NAMALWA (cell line): ENCODE results near the gene MYO16.

Source experiments
- DNase-seq: peaks from one replicate; pipeline ENCODE4 v3.0.0-alpha.2; 2015; ENCODE audit warnings: low spot score

Gene MYO16

DNA sequence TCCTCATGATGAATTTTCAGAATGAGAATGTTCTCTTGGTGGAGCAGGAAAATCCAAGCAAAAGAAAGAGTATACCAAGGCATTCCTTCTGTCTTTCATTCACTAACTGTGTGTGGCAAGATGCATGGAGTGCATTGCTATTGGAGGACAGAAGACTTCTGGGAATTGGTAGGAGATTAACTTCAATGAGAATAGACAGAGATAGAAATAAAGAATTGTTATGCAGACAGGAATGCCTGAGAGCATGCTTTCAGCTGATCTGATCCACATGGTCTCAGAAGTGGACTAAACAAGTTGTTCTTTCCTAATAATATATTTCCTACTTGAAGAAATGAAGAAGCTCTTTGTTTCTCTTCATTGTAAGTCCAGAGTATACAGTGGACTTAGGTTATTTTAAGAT is 303.6 kb downstream of the MYO16 start:
- DNase-seq: no peak

DNA sequence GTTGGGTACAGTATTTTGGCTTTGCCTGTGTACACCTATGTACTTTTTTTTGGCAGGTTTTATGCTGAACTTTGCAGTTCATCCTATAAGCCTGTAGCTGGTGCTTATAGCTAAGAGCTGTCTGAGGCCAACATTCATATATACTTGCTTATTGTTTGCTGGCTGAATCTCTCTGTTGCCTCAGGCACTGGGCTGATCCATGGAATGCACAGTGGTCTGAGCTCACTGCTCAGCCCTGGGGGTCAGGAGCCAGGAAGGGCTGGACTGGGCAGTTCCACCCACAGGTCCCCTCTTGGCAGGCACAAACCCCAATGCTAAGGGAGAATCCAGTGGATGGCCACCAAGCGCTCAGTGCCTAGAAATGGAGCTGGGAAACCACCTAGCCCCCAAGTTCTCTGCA is 308.7 kb downstream of the MYO16 start:
- DNase-seq: no peak

DNA sequence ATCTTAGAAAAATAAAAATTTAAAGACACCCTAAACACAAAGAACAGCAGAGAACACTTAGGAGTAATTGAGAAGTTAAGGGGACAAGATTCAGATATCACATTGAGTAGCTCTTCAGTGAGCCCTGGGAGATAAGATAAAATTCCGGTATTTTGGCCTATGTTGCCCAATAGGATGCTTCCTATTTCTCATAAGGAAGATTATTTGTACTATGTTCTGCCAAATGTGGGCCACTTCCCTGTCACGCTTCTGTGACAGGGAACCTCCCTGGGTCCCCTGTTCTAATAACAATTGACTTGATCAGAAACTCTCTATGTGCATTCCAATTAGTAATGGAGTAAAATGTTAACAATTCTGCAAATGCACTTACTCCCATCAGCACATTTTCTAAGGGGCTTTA is 310.7 kb downstream of the MYO16 start:
- DNase-seq: no peak

DNA sequence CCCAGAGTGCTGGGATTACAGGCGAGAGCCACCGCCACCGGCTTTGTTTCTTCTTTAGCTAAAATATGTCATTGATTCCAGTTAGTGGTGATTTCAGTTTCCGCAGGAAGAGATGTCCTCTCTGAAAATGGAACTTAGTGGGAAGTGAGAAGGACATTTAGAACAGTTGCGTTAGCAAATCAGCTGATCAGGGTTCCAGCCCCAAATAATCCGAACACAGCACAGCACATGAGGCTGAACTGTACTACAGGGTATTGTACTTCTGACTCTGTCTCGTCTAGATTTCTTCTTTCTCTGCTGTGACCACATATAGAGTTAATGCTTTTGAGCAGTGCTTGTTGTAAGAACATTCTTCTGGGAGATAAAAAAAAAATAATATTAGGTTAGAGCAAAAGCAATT is 314.4 kb downstream of the MYO16 start:
- no peak for DNase-seq

GRCh38 chr13:108944760-108945159 is 315.3 kb downstream of the MYO16 start:
- DNase-seq: no peak

DNA sequence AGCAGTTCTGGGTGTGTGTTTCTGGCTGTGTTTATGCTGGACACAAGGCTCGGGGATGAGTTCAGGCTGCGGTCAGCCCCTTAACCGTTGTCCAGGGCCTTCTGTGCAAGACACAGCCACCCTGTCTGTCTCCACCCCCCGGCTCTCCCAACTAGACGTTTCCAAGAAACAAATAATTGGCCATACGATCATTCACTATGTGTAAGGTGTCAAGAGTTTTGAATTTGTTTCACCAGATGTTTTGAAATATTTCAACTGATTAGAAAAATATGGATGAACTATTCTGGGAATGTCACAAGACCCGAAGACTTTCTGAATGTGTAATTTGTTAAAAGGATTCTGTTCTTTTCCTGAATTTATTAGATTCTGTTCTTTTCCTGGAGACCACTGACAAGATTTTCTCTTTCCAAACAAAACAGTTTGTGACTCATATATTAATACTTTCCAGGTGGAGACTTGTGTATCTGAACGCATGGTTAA is 318.2 kb downstream of the MYO16 start:
- DNase-seq: no peak

- DNase-seq: no peak
These were observed 318.9 kb downstream of the MYO16 start for GRCh38 chr13:108948251-108948671.

DNA sequence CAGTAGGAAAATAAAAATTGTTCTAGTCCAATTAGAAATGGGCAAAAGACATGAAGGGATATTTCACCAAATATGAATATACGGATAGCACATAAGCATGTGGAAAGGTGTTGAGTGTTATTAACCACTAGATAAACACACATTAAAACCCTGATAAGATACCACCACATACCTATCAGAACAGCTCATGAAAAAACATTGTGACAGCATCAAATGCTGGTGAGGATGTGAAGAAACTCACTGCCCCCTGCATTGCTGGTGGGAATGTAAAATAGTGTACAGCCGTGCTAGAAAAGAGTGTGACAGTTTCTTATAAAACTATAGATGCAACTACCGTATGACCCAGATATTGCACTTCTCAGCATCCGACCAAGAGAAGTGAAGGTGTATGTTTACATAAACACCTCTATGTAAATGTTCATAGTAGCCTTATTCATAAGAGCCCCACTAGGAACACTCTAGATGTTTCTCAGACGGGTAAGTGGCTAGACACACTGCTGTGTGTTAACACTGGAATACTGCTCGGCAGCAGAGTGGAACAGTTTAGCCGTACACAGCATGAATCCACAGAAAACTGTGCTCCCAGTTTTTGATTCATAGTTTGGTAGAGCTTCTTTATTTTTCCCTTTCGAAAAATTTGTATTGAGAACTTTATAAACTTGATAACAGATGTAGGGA is 321.1 kb downstream of the MYO16 start:
- no peak for DNase-seq

DNA sequence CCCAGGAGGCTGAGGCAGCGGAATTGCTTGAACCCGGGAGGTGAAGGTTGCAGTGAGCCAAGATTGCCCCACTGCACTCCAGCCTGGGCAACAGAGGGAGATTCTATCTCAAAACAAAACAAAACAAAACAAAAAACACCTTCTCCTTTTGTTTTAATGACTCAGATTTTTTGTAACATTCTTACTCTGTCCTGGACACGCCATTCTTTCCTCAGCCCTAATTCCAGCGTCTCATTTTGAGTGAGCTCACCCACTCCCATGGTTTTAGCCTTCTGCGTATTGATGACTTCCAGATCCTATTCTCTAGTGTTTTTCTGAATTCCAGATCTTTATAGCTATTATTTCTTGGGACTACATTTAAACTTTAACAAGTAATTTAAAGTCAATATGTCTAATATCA is 326.3 kb downstream of the MYO16 start:
- no peak for DNase-seq

DNA sequence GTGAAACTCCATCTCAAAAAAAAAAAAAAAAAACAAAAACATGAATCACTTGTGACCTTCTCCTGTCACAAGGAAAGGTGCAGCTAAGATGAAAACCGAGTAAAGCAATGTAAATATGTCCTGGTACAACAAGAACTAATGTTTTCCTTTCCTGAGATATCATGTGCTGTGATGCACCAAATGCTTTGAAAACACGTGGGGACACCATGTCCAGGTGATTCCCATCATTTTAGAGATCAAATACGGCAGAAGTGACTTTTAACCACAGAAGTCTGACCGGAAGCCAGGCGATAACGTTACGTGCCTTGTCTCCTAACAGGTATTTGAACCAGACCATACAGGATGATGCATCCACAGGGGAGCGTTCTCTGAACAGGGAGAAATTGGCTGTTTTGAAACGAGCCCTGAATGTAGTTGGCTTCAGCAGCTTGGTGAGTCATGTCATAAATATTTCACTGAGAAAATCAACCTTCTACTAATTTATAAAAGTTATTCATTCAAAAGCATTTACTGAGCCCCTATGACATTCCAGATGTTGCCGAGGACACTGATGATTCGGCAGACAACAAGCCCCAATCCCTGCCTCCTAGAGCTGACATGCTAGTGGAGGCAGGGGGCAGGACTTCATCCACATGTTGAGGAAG is 328.1 kb downstream of the MYO16 start:
- DNase-seq: no peak

- no peak for DNase-seq
These were observed 328.6 kb downstream of the MYO16 start for GRCh38 chr13:108958013-108958376.

- no peak for DNase-seq
These were observed 329.8 kb downstream of the MYO16 start for GRCh38 chr13:108959234-108959633.

DNA sequence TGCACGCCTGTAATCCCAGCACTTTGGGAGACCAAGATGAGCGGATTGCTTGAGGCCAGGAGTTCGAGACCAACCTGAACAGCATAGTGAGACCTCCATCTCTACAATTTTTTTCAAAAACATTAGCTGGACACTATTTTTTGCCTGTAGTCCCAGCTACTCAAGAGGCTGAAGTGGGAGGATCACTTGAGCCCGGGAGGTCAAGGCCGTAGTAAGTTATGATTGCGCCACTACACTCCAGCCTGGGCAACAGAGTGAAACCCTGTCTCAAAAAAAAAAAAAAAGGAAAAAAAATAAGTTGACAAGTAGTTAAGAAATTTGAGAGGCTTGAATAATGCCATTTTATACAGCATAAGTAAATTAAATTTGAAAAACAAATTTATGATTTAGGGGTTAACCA is 330.6 kb downstream of the MYO16 start:
- DNase-seq: no peak

DNA sequence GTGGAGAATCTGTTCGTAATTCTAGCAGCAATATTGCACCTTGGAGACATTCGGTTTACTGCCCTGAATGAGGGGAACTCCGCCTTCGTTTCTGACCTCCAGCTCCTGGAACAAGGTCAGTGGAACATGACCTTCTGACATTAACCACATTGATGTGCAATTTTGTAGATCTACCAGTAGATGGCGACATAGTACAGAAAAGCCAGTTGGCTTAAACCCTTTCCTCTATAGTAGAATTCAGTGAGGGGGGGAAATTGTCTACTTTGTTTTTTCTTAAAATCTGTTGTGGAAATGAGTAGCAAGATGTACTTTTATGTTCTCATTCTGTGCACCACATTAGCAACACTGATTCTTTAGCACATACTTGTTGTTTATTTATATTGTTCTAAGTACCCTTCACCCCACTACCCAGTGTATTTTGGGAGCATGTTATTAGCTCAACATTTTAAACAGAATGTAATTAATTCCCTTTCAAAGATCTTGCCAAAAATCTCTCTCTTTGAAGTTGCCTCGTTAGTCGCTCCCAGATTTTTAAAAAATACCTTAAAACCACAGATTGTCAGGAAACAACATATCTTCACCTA is 332.2 kb downstream of the MYO16 start:
- peak; percentile 79 for DNase-seq

GRCh38 chr13:108962654-108963053 is 333.2 kb downstream of the MYO16 start:
- no peak for DNase-seq

- no peak for DNase-seq
These were observed 333.9 kb downstream of the MYO16 start for GRCh38 chr13:108963276-108963810.

DNA sequence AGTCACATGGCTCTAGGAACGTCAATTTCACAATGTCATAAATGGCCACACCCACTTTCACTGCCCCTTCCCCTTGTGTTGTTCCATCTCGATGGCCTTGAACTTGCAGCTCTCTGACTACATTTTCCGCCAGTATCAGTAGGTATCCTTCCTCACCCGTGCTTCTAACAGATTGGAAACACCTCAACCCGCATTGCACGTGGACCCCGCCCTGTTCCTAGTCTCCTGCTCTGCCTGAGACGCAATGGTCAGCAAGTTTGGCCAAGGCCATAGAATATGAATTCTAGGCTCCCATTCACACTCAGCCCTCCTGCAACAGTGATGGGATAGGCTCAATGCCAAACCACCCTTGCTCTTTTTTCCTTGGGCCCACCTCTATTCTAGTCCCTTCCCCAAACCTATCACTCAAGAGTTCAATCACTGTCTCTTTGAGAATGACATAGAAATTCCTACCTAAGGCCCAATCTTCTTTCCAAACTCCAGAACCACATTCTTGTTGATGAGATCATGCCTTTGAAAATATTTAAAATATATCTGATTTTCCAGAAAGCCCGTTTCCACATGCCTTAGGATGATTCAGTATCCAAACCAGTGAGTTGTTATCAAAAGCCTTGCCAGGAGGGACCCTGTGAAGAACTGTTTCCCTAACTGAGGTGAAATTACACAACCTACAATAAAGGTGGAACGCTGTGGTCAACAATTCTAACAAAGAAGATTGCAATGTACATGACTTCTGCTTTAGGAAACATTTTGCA is 334.6 kb downstream of the MYO16 start:
- no peak for DNase-seq

- DNase-seq: no peak
These were observed 335.2 kb downstream of the MYO16 start for GRCh38 chr13:108964606-108965005.

DNA sequence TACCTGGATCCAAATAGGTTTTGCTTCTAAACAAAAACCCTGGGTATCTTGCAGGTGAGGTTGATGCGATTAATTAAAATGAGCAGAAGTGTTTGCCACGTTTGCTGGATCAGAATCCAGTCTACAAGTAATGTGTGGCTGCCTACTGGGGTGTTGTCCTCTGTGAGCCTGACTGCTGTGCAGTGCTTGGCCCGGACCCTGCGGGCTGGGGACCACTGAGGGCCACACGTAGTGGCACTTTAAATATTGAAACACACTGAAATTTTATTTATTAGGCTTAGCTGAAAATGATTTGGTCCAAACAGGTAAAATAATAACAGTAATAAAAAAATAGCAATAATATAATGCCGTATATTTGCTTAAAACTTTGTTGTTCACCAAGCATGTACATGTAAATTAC is 338.0 kb downstream of the MYO16 start:
- no peak for DNase-seq

DNA sequence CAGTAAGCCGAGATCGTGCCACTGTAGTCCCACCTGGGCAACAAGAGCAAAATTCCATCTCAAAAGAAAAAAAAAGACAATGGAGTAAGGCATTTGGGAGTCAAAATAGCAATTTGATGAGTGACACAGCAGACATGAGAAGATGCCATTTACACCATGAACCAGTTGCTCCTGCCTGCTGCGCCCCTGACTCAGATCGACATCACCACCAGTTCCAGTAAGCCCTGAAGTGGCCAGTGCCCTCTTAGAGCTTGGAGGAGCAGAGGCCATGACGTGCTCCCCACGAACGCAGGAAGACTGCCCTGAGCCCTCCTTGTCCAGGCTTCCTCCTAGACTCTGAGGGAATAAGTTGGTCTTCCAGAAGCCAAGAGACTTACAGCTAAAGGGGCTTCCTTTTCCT is 339.2 kb downstream of the MYO16 start:
- no peak for DNase-seq

DNA sequence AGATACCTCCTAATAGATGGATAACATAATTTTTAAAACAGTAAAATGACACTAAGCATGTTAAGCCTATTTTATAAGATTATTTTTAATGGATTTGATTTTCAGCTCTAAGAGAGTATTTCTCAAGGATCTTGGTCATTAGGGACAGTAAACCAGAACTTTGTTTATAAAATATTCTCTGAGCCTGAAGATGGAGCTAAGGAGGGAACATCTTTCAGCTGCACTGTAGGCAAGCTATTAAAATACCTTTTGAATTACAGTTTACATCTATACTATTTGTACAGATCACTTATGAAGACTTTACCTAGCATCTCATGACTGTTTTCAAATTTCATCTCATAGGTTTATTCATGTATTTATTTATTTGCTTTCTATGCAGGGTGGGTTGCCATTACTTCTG is 345.3 kb downstream of the MYO16 start:
- no peak for DNase-seq

GRCh38 chr13:108980237-108980636 is 350.8 kb downstream of the MYO16 start:
- no peak for DNase-seq

- DNase-seq: no peak
These were observed 352.0 kb downstream of the MYO16 start for GRCh38 chr13:108981407-108981806.
